ENCODE results near the gene TEAD1.

Gene TEAD1

GRCh38 chr11:12838463-12839123 lies 164.4 kb downstream of the TEAD1 start:
- DNase-seq (ENCODE audit: low read depth): no peak

GRCh38 chr11:12840871-12841660 lies 166.8 kb downstream of the TEAD1 start:
- no peak for DNase-seq (ENCODE audit: low read depth)

GRCh38 chr11:12841946-12842630 lies 167.9 kb downstream of the TEAD1 start:
- no peak for DNase-seq (ENCODE audit: low read depth)

GRCh38 chr11:12842933-12843636 lies 168.9 kb downstream of the TEAD1 start:
- peak; percentile 69 for DNase-seq (ENCODE audit: low read depth)

GRCh38 chr11:12845163-12845562 lies 170.9 kb downstream of the TEAD1 start:
- no peak for DNase-seq (ENCODE audit: low read depth)

GRCh38 chr11:12845739-12846358 lies 171.6 kb downstream of the TEAD1 start:
- no peak for DNase-seq (ENCODE audit: low read depth)

GRCh38 chr11:12846786-12847615 lies 172.8 kb downstream of the TEAD1 start:
- DNase-seq (ENCODE audit: low read depth): no peak

GRCh38 chr11:12848413-12848812 lies 174.2 kb downstream of the TEAD1 start:
- no peak for DNase-seq (ENCODE audit: low read depth)

- DNase-seq (ENCODE audit: low read depth): no peak
Measured at GRCh38 chr11:12853325-12853651, 179.1 kb downstream of the TEAD1 start.

- DNase-seq (ENCODE audit: low read depth): no peak
Measured at GRCh38 chr11:12853652-12854296, 179.6 kb downstream of the TEAD1 start.

- DNase-seq (ENCODE audit: low read depth): no peak
Measured at GRCh38 chr11:12854297-12854661, 180.1 kb downstream of the TEAD1 start.

- DNase-seq (ENCODE audit: low read depth): no peak
Measured at GRCh38 chr11:12854829-12855228, 180.6 kb downstream of the TEAD1 start.

- DNase-seq (ENCODE audit: low read depth): no peak
Measured at GRCh38 chr11:12856338-12856737, 182.1 kb downstream of the TEAD1 start.

GRCh38 chr11:12857572-12857971 lies 183.4 kb downstream of the TEAD1 start:
- DNase-seq (ENCODE audit: low read depth): no peak

- no peak for DNase-seq (ENCODE audit: low read depth)
Measured at GRCh38 chr11:12859872-12860657, 185.8 kb downstream of the TEAD1 start.

- DNase-seq (ENCODE audit: low read depth): no peak
Measured at GRCh38 chr11:12860827-12861226, 186.6 kb downstream of the TEAD1 start.

GRCh38 chr11:12862696-12863469 lies 188.7 kb downstream of the TEAD1 start:
- no peak for DNase-seq (ENCODE audit: low read depth)

GRCh38 chr11:12863605-12864121 lies 189.4 kb downstream of the TEAD1 start:
- DNase-seq (ENCODE audit: low read depth): no peak
